DOHH2 (cell line): ENCODE results near the gene CYLD.

Source experiments
- CTCF ChIP-seq: fragments of 200-600 bp; sonication (generic); IDR thresholded peaks from one replicate; pipeline ENCODE4 v1.5.1; 2014; ENCODE audit warnings: antibody characterized with exemption, mild to moderate bottlenecking, low read depth, low read length; ENCODE audit not compliant: poor library complexity, severe bottlenecking
- EZH2phosphoT487 ChIP-seq: fragments of 200-600 bp; sonication (generic); IDR thresholded peaks from 2 replicates; pipeline ENCODE4 v1.6.1; 2017; ENCODE audit warnings: borderline replicate concordance, mild to moderate bottlenecking, antibody characterized with exemption, low read length, moderate library complexity, mixed read lengths

GRCh38 chr16:50821586-50821985 lies 79.7 kb downstream of the CYLD start:
- TF ChIP-seq CTCF (no peak), EZH2phosphoT487 (no peak)
